AG04449 (cell line): ENCODE measurements around the gene OTOG.

ENCODE experiments used
- CTCF ChIA-PET: fragments of 350-600 bp; formaldehyde crosslinking; extraction: SDS; loops from one replicate; lab custom pipeline; 2021; ENCODE audit warnings: antibody characterized with exemption; lab: Yijun Ruan, JAX
- POLR2A ChIA-PET: fragments of 400-600, 350-600 bp; formaldehyde crosslinking; extraction: SDS; loops from one replicate; lab custom pipeline; 2020; ENCODE audit warnings: antibody characterized with exemption, inconsistent platforms; lab: Yijun Ruan, JAX
- DNase-seq: peaks from one replicate; pipeline ENCODE4 v3.0.0-alpha.2; 2010; ENCODE audit warnings: low read depth, low spot score
- H3K4me3 ChIP-seq: 2 replicates; pipeline ENCODE4 v1.5.1; 2011; ENCODE audit warnings: low read depth, mild to moderate bottlenecking, control low read depth, low read length
- CTCF ChIP-seq: IDR thresholded peaks from one replicate; pipeline ENCODE4 v1.5.1; 2011; ENCODE audit warnings: mild to moderate bottlenecking, moderate library complexity, low read length, control low read depth, inconsistent platforms; ENCODE audit not compliant: insufficient read depth; ENCODE audit errors: missing control alignments

OTOG gene

GRCh38 chr11:17544181-17544622 lies 2.9 kb upstream of the OTOG start, which contains the start of gene USH1C:
USH1C (minus strand) TSS chr11:17544416; CDS start chr11:17544307, 109 bp downstream.
- H3K4me3 ChIP-seq, result no peak within 1 kb of the TSS
- POLR2A ChIA-PET, result no interaction called here
- TF ChIP-seq CTCF, result no peak
- DNase-seq, result no peak
- CTCF ChIA-PET, result no interaction called here

GRCh38 chr11:17546240-17546639 lies 819 bp upstream of the OTOG start:
- TF ChIP-seq CTCF, result no peak
- POLR2A ChIA-PET, result no interaction called here
- CTCF ChIA-PET, result no interaction called here
- H3K4me3 ChIP-seq, result no peak overlapping the region
- no peak for DNase-seq

- TF ChIP-seq CTCF, result no peak
- ChIA-PET POLR2A (no interaction called here), CTCF (no interaction called here)
- H3K4me3 ChIP-seq, result no peak overlapping the region
- no peak for DNase-seq
Observed at GRCh38 chr11:17547932-17548331, 873 bp downstream of the OTOG start.

GRCh38 chr11:17548444-17548843 lies 1.4 kb downstream of the OTOG start:
- ChIA-PET CTCF (no interaction called here), POLR2A (no interaction called here)
- H3K4me3 ChIP-seq, result no peak overlapping the region
- no peak for DNase-seq
- no peak for TF ChIP-seq CTCF

- DNase-seq, result no peak
- CTCF ChIA-PET, result interaction anchor here (1.5 kb wide), 1 partner anchor 19 kb away, joined by 4 read pairs; no protein-coding TSS in a partner anchor
- no peak for TF ChIP-seq CTCF
- H3K4me3 ChIP-seq, result no peak overlapping the region
- POLR2A ChIA-PET, result no interaction called here
Observed at GRCh38 chr11:17550450-17551346, 3.6 kb downstream of the OTOG start.

GRCh38 chr11:17551347-17552040 lies 4.4 kb downstream of the OTOG start:
- H3K4me3 ChIP-seq, result no peak overlapping the region
- no peak for TF ChIP-seq CTCF
- CTCF ChIA-PET, result interaction anchor here (1.5 kb wide), 1 partner anchor 20 kb away, joined by 4 read pairs; no protein-coding TSS in a partner anchor
- no peak for DNase-seq
- POLR2A ChIA-PET, result no interaction called here
